Stimulated activated CD4-positive, alpha-beta T cell treated with anti-CD3 and anti-CD28 coated beads, TNF-alpha, amount 100 ng/mL, for 1 hour (primary cell): ENCODE measurements around the gene ITPKB.
A peak's percentile ranks its signal among the peaks of the same experiment; 100 is the strongest.
"Not testable (repeated sequence)": the region's sequence is repeated elsewhere in the genome, so short reads cannot be mapped to it uniquely, and the experiment has no call there.

Experiments used
- DNase-seq, 3 donors: peaks; one replicate each; pipeline ENCODE4 v3.0.0-alpha.2; 2020; ENCODE audit warnings: low read depth in 3 of 3, low spot score in 1 of 3

ITPKB gene

DNA sequence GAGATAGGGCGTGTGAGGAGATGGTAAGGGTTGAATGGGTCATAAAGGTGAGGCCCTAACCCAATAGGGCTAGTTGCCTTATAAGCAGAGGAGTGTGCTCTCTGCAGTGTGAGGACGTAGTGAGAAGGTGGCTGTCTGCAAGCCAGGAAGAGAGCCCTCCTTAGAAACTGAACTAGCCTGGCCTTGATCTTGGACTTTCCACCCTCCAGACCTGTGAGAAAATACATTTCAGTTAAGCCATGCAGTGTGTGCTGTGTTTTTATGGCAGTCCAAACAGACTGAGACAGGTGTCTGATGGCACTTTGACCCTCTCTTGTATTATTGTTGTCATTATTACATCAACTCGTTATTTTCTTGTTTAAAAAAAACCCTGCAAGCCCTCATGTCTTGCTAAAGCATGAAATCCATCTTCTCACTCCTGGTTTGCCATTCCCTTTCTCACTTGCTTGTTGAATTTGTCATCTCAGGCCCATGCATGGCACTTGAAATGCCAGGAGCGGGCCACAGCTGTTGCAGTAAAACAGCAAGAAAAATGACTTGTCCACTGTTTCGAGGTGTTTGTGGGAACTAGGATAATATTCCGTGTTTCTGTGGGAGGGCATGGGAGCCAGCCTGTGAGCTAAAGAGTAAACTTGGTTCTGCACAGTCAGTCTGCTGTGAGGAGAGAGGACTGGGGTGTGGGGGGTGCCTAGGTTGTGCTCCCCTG, 111.9 kb downstream of the ITPKB start:
- no peak for DNase-seq

GRCh38 chr1:226626577-226626956, 112.5 kb downstream of the ITPKB start:
- peak; percentile 33 to 69 (median 63) for DNase-seq

- no peak for DNase-seq
These were observed 113.1 kb downstream of the ITPKB start for GRCh38 chr1:226625832-226626576.

DNA sequence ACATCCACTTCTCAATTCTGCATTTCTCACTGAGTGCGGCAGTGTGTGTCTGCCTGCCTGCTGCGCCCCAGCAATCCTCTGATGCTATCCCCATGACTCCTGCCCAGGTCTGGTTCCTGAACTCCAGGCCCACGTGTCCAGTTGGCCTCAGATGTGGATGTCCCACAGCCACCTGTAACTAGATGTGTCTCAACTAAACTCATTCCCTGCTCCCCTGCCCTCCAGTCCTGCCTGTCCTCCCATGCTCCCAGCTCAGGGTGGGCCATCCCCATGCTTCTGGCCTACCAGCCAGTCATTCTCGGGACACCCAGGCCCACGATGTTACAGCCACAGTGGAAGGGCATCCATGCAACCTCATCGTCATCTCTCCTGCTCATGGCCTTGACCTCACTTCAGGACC, 113.8 kb downstream of the ITPKB start:
- no peak for DNase-seq

- no peak for DNase-seq
These were observed 114.6 kb downstream of the ITPKB start for GRCh38 chr1:226624526-226624925.

GRCh38 chr1:226622012-226622411, 117.1 kb downstream of the ITPKB start:
- no peak for DNase-seq

GRCh38 chr1:226619031-226619430, 120.1 kb downstream of the ITPKB start:
- no peak for DNase-seq

GRCh38 chr1:226618380-226618779, 120.7 kb downstream of the ITPKB start:
- DNase-seq = no peak

- DNase-seq = not testable (repeated sequence)
These were observed 121.4 kb downstream of the ITPKB start for GRCh38 chr1:226617719-226618118.

GRCh38 chr1:226617109-226617508, 122.0 kb downstream of the ITPKB start:
- no peak for DNase-seq

DNA sequence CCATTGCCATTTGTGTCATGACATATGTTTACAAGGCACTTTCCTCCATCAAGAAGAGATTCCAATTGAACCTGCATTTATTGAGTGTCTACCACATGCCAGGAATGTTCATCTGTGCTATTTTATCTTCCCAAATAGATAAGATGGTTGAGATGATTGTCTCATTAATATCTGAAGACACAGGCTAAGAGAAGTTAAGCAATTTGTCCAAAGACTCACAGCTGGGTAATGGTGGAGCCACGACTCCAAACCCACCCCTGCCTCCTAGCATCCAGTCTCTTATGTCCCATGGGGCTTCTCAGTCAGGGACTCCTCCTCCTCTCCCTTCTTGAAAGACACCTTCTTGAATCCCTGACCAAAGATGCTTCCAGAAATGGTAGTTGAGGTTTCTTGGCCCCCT, 122.4 kb downstream of the ITPKB start:
- no peak for DNase-seq

GRCh38 chr1:226615876-226616275, 123.2 kb downstream of the ITPKB start:
- DNase-seq = no peak

DNA sequence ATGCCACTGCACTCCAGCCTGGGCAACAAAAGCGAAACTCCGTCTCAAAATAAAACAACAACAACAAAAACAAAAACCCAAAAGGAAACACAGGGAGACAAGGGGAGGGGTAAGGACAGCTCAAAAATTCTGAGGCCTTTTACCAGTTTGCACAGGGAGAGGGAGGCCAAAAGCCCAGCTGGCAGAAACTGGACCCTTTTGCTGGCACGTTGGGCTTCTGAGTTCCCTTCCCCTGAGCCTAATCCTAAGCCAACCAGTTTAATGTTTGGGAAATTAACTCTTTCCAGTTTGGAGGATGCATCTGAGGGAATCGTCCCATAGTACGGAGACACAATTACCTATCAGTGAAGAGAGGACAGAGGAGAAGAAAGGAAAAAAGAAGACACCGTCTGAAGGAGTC, 127.1 kb downstream of the ITPKB start:
- DNase-seq = not testable (repeated sequence)

GRCh38 chr1:226611301-226611700, 127.8 kb downstream of the ITPKB start:
- no peak for DNase-seq

DNA sequence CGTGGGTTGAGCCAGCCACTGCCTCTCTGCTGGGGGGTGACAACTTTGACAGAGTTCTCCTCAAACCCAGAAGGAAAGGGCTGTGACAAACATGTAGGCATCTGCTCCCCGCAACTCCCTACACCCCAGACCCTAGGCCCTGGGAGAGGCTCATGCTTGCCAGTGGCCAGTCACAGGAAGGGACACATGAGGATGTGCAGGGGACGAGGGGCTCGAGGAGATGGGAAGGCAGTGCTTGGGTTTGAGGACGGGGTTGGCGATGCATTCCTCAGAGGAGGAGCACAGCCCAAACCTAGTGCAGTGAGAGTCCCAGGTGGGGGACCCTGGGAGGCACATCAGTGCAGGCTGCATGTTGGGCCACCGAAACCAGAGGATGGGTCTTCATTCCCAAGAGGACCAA, 128.4 kb downstream of the ITPKB start:
- no peak for DNase-seq

DNA sequence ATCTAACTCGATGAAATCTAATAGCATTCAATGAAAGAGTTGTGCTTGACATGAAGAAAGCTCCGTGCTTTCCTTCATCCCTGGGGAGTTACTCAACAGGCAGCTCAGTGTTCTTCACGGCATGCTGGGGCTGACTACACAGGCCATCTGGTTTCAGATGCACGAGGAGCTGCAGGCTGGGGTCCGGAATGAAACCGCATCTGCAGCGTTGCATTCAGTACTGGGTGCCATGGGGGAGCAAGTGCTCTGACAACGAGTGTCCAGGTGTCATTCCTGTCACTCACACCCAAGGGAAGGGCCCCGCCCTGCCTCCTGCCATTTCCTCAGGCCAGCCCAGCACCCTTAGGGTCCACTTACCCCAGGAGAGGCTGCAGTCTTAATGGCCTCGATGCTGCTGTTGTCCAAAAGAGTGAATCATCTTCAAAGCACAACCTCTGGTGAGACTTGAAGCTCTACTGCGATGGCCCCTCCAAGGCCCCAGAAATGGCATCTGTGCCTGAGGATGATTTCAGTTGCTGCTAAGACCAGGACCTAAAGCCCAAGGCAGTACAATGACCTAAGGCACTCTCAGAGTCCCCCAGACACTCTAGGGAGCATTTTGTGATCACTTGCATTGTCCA, 129.1 kb downstream of the ITPKB start:
- no peak for DNase-seq

DNA sequence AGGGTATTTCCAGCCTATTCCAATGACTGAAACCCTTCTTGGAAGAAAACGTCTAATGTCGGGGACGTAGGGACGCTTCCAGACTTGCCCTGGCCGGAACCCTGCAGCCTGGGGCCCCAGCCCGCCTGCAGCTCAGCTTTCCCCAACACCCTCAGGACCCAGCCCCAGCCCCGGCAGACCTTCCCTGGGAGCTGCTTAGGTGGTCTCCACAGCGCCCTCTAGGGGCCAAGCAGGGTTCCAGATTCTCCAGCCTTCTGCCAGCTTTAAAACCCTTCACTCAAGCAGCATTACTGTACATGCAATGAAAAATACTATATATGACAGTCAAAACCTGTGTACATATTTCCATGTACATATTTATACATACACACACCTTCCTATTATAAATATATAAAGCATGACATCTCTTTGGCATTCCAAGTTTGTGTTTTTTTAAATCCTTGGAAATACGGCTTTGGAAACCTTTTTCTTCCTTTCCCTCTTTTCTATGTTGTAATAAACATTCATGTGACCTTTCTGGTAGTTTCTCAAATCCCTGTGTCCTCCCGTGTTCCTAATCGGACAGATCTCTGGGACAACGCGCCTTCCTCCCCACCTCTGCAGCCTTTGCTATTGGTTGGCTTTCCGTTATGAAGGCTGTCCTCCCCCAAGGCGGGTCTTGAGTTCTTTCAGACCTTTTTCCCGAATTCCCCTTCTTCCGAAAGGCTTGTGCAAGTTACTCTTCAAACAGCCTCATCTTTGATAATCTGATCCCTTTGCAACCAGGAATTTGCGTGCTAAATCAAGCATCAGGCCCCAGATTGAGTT, 130.2 kb downstream of the ITPKB start:
- DNase-seq = peak; percentile 28 to 55 (median 37)

DNA sequence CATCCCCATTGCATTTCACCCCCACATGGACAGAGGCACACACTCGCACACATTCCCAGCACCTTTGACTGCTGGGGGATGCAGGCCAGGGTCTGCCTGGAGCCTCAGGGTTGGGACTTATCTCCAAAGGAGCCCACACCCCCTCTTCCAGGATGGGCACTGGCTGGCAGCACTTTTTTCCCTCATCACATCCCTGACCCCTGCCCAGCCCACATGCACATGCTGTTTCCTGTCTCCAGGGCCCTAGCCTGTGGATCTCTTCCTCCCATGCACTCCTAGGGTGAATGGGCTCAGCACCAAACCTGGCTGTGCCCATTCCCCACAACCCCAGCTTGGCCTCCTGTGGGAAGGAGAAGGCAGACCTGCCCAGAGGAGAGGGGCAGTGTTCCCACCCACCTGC, 131.3 kb downstream of the ITPKB start:
- no peak for DNase-seq

- DNase-seq = no peak
These were observed 131.8 kb downstream of the ITPKB start for GRCh38 chr1:226607268-226607660.

- DNase-seq = no peak
These were observed 132.5 kb downstream of the ITPKB start for GRCh38 chr1:226606311-226607267.
